Measurements from ENCODE around the gene HNRNPUL1.
"Not testable (repeated sequence)": the region's sequence is repeated elsewhere in the genome, so short reads cannot be mapped to it uniquely, and the experiment has no call there.

The HNRNPUL1 gene

DNA sequence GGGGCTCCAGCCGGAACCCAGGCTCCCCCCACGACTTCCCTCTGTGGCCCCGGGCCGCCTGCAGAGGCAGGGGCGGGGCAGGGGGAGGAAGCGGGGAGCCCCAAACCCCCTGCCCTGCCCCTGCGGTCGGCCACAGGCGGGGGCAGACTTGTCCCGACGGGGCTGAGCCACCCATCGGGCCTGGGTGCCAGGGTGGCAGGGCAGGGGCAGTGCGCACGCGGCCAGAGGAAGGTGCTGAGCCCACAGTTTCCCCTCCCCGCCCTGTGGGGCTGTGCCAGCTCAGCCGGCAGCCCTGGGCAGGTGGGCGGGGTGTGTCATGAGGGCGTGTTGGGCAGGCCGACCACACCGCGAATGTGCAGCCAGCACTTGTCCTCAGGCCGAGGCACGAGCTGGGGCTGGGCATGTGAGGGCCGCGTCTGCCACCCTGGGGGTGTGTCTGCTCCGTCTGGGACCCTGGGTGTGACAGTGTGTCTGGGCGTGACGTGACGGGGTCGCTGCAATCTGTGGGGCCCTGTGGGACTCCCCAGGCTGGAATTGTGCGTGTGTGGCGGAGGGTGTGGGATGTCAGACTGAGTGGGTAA is 63.5 kb downstream of the HNRNPUL1 start:
- DNase-seq, result no peak

DNA sequence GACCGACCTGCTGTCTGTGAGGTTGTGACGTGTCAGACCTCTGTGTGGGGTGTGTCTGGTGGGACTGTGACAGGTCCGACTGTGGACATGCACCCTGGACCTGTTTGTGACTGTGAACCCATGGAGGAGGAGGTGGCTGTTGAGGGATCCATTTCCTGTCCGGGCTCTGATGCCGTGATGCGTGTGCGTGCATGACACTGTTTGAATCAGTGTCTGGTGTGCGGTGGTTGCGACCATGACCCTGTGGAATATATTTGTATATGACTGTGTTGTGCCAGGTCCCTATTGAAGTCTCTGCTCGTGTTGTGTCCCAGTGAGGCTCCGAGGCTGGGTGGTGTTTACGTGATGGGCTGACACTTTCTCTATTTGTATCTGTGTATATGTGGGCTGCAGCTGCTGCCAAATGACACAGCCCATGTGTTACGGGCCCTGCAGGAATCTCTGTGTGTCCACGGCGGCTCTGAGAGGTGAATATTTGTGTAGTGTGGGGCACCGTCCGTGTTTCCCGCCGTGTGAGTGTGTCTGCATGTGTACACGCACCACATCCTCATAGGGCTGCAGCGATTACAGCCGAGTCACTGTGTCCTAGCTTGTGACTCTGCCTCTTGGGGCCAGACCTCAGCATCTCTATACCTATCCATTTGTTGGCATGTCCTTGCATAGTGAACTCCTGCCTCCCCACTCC is 64.1 kb downstream of the HNRNPUL1 start:
- no peak for DNase-seq

DNA sequence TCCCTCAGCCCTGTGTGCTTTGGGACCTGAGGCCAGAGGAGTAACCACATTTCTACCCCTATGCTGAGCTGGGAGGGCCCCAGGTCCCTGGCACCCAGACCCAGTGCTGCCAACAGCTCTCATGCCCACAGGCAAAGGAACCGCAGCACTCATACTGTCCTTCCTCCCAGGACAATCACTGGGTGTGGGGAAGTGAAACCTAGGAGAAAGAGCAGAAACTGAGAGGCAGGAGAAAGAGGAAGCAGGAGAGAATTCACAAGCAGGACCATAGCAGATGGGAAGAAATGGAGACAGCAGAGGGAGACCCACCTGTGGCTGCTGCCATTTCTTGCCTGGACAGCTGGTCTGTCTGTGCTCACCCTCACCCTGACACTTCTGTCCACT is 64.7 kb downstream of the HNRNPUL1 start:
- no peak for DNase-seq

DNA sequence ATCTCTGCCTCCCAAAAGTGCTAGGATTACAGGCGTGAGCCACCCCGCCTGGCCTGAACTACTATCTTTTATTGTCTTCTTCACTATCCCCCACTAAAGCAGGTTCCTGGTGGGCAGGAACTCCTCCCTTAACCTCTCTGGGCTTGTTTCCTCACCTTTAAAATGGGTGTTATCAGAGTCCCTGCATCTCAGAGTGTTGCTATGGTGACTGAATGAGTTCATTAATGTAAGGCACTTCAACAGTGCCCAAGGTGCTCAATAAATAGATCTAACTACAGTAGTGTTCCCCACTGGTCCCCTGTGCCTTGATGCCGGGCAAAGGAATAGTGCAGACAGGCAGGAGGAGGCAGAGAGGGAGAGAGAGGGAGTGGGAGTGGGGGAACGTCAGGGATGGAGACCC is 66.3 kb downstream of the HNRNPUL1 start:
- no peak for DNase-seq

DNA sequence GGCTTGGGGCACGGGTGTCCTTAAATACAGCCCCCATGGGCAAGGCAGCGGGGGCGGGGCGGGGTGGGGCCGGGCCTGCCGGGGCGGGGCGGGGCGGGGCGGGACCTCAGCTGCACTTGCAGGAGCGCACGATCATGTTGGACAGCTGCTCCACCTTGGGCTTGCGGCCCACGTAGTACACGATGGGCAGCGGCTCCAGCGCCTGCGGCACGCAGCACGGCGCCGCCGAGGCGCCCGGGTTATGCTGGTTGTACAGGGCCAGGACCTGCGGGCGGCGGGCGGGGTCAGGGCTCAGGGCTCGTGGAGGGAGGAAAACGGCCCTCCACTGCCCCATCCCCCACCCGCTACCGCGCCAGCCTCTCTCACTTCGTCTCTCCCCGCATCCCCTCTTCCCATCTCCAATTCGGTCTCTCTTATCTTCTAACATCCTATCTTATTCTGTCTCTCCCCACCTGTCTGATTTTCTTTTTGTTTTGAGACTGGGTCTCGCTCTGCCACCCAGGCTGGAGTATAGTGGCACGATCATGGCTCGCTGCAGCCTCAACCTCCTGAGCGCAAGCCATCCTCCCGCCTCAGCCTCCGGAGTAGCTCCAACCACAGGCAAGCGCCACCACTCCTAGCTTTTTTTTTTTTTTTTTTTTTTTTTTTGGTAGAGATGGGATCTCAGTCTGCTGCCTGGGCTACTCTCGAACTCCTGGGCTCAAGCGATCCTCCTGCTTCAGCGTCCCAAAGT is 66.9 kb downstream of the HNRNPUL1 start:
- no peak for DNase-seq

DNA sequence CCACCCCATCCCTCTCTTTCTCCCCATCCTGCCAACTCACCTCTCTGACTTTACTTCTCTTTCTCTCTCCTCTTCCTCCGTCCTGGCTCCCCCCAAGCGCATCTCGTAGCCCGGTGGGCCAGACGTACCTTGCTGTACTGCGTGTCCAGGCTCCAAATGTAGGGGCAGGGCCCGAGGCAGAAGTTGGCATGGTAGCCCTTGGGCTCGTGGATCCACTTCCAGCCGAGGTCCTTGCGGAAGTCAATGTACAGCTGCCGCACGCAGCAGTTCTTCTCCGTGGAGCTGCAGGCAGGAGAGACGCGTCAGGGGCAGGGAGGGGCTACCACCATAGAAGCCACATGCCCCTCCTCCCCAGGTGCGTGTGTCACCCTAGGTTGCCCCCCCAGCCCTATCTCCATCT is 67.8 kb downstream of the HNRNPUL1 start:
- DNase-seq, result no peak

DNA sequence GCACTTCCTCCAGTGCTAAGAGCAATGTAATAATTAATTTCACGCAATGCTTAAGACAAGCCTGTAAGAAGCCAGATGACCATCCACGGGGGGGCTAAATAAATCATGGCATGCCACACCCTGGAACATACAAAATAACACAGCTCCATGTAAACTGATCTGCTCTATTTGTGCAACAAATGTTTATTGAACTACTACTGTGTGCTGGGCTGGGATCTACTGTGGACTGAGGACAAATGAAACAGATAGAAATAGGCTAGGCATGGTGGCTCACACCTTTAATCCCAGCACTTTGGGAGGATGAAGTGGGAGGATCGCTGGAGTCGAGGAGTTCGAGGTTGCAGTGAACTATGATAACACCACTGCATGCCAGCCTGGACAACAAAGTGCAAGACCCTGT is 68.3 kb downstream of the HNRNPUL1 start:
- no peak for DNase-seq

DNA sequence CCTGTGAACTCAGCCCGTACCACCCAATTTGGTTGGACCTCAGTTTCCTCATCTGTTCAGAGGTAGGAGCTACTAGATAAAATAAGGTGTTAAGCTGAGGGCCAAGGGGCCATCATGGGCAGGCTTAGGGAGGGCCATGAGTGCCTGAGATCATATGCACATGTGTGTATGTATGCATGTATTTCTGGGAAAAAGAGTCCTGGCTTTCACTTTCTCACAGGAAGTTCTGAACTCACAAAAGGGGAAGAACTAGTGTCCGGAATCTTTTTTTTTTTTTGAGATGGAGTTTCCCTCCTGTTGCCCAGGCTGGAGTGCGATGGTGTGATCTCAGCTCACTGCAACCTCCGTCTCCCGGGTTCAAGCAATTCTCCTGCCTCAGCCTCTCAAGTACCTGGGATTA is 70.6 kb downstream of the HNRNPUL1 start:
- no peak for DNase-seq

DNA sequence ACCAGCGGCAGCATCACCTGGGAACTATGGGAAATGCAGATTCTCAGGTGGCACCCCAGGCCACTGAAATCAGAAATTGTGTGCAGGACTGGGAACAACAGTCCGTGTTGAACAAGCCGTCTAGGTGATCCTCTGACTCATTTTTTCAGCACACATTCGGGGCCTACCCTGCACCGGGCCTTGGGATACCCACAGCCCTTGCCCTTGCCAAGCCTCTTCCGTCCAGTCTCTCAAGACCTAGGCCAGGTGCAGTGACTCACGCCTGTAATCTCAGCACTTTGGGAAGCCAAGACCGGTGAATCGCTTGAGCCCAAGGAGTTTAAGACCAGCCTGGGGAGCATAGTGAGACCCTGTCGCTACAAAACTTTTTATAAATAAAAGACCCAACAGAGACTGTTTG is 71.3 kb downstream of the HNRNPUL1 start:
- no peak for DNase-seq

DNA sequence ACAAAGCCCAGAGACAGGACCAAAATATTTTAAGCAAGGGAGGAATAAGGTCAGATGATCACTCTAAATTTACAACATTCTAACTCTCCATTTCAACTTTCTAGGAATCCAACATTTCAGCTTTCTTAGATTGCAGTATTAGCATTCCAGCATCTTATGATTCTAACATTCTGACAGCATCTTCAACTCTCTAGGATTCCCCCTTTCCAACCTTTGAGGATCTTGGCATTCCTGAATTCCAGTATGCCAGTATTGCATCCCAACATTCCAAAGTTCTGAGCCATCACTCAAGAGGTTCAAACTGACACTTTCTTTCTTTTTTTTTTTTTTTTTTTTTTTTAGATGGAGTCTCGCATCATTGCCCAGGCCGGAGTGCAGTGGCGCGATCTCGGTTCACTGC is 75.8 kb downstream of the HNRNPUL1 start:
- DNase-seq, result no peak

DNA sequence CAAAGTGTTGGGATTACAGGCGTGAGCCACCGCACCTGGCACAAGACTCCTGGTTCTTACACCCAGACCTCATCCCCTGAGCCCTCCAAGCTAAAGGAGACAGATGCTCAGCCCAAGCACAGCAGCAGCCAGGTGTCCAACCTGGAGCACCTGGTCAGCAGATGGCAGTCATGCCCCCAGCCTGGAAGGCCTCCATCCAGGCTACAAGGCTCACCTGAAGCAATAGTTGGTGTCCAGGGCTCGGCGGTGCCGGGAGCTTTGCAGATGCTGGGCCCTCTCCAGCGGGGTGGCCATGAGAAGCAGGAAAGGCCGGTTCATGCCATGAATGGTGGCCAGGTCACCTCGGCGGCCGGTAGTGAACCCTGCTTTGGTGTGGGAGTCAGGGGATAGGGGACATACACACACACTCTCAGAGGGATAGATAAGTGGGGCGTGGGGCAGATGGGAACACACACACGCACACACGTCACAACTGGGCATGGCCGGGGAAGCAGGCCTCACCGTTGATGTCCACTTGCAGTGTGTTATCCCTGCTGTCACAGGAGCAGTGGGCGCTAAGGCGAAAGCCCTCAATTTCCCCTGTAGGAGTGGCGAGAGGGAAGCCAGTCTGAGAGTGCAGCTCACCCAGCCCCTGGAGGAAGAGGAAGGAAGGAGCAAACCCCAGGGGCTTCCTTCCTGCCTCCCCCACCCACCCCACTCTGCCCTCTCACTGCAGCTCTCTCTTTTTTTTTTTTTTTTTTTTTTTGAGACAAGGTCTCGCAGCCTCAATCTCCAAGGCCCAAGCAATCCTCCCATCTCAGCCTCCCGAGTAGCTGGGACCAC is 77.7 kb downstream of the HNRNPUL1 start:
- DNase-seq, result no peak

DNA sequence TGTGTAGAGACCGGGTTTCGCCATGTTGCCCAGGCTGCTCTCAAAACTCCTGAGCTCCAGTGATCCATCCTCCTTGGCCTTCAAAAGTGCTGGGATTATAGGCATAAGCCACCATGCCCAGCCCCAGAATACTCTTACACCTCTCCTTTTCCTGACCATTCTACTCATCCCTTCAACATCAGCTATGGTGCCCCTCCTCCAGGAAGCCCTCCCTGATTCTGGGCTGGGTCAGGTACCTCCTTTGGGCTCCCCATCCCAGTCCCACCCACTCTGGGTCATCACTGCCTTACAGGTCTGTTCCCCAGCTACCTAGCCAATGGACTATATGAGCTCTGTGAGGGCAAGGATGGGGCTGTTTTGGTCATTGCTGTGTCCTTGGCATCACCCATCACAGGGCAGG is 80.0 kb downstream of the HNRNPUL1 start:
- no peak for DNase-seq

DNA sequence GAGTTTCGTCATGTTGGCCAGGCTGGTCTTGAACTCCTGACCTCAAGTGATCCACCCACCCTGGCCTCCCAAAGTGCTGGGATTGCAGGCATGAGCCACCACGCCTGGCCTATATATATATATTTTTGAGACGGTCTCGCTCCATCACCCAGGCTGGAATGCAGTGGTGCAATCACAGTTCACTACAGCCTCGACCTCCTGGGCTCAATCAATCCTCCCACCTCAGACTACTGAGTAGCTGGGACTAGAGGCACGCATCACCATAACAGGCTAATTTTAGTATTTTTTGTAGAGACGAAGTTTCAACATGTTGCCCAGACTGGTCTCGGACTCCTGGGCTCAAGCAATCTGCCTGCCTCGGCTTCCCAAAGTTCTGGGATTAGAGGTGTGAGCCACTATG is 82.7 kb downstream of the HNRNPUL1 start:
- not testable (repeated sequence) for DNase-seq

DNA sequence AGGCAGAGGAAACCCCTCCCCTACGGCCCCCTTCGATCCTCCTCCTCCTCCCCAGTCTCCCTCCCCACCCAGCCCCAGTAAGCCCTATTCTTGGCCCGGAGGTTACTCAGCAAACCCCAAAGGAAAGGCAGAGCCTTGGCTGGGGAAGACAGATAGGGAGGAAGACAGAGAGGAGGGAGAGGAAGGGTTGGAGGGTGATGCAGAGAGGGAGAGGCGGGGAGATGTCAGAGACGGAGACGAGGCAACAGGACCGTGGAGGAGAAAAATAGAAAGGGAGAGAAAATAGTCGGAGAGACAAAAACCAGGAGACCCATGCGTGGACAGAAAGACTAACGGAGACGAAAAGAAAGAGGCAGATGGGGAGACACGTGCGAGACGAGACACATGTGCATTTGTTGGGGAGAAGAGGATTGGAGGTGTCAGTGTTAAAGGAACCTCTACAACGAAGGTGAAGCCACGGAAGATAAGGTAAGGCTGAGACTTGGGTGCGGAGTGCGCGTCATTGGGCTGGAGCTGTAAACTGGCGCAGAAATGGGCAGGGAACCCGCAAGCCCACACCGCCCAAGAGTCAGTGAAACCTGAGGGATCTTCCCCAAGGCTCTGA is 86.7 kb downstream of the HNRNPUL1 start:
- no peak for DNase-seq

DNA sequence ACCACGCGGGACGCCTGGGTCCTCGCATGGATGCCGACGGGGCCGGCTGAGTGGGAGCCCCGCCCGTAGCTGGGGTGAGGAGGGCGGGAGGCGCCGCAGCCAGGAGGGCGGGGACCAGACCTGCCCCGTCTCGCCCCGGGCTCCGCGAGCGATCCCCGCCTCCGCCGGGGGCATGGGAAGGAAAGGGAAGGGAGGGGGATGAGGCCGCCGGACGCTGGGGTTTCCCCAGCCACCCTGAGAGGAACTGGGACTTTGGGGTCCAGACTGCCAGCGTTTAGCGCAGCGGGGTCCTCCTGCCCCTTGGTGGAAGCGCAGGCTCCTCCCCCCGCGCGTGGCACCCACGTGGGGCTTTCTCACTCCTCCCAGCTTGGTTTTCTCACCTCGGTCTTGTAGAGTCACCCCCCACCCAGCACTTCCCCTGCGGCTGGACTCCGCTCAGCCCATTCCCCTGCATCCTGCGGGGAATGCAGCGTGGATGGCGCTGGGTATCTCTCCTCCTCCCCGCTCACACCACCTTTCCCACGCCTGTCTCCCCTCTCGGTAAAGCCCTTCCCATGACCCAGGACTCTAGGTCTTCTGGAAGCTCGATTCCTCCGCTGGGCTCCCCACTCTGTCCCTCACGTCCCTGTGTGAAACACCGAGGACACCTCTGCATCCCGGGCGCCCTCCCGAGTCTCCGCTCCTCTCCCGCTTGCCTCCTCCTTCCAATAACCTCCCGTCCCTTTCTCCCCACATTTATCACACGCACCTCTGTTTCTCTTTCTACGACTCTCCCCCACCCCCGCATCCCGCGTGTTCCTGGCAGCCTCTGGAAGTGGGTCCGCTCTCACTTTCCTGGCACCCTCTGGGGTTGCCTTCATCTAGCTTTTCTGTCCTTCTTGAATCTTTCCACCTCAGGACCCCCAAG is 87.4 kb downstream of the HNRNPUL1 start:
- DNase-seq, result no peak

DNA sequence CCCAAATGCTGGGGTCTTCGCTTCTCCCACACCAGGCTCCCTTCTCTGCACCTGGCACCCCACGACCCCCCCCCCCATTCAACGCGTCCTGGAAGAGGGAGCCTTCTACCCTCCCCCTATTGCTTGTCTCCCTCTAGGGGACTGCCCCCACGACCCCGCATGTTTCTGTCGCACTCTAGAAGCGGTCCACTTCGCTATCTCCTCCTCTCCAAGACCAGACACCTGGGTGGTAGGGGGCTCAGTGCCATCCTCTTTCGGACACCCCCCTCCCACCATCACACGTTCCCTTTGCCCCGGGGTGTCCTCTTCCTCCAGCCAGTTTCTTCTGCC is 88.1 kb downstream of the HNRNPUL1 start:
- no peak for DNase-seq

DNA sequence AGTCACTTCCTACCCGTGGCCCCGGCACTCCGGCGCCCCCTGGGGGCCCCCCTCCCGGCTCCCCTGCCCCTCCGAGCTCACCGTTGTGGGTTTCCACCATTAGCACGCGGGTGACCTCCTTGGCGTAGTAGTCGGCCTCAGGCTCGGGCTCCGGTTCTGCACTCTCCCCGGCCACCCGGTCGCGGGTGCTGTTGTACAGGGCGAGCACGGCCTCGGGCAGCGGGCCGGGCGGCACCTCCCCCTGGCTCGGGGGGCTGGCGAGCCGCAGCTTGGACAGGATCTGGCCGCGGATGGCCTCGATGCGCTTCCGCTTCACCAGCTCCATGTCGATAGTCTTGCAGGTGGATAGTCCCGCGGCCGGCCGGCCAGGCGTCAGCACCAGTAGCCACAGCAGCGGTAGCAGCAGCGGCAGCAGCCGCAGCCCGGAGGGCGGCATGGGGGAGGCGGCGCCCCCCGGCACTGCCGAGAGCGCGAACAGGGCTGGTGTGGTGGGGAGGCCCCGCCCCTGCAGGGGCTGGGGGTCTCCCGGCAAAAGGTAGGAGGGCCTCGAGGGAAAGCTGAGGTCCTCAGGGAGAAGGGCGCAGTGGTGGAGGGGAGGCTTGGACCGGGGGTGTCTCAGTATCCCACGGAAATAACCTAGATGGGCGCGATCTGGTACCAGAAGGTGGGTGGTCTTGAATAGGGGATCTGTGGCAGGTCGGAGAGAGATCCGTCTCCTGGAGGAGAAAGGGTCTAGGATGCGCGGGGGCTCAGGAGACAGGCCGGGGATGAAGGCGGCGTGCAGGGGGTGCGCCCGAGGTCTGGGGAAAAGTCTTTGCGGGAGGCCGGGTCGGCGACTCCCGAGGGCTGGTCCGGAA is 88.7 kb downstream of the HNRNPUL1 start:
- DNase-seq, result no peak

DNA sequence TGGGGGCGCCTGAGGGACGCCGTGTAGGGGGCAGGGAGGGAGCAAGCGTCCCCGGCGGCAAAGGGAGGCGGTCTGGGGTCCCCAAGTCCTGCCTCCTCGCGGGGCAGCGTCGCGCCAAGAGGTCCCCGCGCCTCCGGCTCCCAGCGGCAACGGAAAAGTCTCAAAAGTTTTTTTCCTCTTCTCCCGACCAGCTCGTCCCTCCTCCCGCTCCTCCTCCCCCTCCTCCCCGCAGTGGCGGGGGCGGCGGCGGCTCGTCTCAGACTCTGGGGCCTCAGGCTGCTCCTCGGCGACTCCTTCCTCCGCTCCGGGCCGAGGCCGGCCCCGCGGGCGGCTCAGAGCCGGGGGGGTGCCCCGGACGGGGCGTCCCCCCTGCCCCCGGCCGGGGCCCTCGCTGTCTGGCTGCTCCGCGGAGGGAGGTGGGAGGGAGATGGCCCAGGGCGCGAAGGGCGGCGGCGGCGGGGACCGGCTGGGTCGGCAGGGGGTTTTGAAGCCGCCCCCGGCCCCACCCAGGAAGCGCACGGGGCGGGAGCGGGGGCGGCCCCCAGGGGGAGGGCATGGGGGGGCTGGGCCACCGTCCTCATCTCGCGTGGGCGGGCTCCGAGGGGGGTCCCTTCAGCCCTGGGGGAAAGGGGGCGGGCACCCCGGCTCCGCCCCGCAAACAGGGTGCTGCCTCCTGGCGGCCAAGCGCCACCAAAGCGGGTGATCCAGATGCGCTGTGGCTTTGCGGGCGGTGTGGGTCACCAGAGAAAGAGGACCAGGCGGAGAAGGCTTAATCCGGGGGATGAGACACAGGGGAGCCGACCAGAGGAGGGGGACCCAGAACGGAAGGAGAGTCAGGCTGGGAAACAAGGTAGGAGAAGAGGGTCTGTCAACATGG is 89.5 kb downstream of the HNRNPUL1 start, which contains the start of gene TGFB1:
TSS of gene TGFB1 (minus strand) at position 457 of the 877 bp plus-strand sequence. CDS start 878 bp downstream, outside the sequence.
- DNase-seq, result no peak

DNA sequence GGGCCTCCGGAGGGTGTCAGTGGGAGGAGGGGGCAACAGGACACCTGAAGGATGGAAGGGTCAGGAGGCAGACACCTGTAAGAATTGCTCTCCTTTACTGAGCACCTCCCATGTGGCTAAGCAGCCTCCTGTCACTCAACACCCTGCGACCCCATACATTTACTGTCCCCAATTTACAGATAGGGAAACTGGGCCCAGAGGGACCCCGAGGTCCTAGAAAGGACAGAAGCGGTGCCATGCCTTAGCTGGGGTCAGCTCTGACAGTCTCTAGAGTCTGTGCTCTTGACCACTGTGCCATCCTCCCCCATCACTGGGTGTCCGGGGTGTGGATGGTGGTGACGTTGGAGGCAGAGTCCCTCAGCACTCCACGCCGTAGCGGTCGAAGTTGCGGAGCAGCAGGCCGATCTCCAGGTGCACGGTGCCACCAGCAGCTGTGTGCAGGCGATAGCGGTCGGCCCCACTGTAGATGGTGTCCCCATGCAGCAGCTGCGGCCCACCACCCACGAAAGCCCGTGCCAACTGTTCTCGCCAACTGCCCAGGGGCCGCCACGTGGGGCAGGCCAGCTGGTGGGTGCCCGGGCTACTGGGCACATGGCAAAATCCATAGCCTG is 90.3 kb downstream of the HNRNPUL1 start:
- DNase-seq, result no peak

DNA sequence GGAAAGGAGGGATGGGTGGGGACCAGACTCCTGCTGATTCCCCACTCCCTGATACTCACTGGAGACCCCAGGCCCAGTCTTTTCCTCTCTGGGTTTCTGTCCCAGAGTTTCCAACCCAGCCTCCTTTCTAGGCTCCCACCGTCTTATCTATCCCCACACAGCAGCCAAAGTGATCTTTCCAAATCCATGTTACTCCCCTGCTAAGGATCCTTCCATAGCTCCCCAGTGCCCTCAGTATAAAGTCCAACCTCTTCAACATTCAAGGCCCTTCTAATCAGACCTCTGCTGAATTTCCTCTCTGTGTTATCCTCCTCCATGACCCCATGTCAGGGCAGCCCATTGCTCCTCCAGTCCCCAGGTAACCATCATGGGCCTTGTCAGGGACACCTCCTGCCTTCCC is 90.9 kb downstream of the HNRNPUL1 start:
- DNase-seq, result no peak
